DMS 273 treated with DMSO at 0.1 percent for 48 hours (cell line): ENCODE measurements around the gene CEP112.
A peak's percentile ranks its signal among the peaks of the same experiment; 100 is the strongest.
"Not testable (repeated sequence)": the region's sequence is repeated elsewhere in the genome, so short reads cannot be mapped to it uniquely, and the experiment has no call there.

Experiments used
- DNase-seq: peaks from one replicate; lab custom pipeline; 2025; lab: John Stamatoyannopoulos, UW

The CEP112 gene

GRCh38 chr17:65830356-65830755 lies 361.6 kb downstream of the CEP112 start:
- no peak for DNase-seq

- not testable (repeated sequence) for DNase-seq
Observed at GRCh38 chr17:65826577-65826976, 365.4 kb downstream of the CEP112 start.

- no peak for DNase-seq
Observed at GRCh38 chr17:65824901-65825300, 367.0 kb downstream of the CEP112 start.

DNA sequence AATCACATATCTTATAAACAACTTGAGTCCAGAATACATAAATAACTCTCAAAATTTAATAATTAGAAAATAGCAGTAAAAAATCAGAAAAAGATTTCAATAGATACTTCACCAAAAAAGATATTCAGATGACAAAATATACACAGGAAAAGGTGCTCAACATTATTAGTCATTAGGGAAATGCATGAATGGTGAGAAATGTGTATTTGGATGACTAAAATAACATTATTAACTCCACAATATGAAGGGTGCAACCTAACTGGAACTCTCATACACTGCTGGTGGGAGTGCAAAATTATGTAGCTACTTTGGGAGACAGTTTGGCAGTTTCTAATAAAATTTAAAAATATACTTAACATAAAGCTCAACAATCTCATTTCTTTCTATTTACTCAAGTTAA lies 368.2 kb downstream of the CEP112 start:
- no peak for DNase-seq

DNA sequence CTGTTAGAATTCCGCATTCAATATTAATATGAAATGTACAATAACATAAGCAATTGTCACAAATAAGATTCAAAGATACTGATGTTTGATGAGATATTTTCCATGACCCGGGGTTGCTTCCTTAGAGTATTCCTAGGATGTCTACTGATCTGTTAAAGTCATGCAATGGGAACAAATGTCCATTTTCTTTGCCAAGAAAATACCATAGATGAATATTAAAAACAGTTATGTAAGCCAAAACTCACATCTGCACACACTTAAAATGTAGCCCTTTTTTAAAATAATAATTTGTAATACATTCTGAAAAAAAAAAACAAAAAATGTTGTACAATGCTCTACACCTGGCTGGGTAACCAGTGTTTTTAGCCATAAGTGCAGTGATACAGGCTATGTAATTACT lies 371.1 kb downstream of the CEP112 start:
- no peak for DNase-seq

GRCh38 chr17:65820306-65820705 lies 371.6 kb downstream of the CEP112 start:
- DNase-seq = no peak

DNA sequence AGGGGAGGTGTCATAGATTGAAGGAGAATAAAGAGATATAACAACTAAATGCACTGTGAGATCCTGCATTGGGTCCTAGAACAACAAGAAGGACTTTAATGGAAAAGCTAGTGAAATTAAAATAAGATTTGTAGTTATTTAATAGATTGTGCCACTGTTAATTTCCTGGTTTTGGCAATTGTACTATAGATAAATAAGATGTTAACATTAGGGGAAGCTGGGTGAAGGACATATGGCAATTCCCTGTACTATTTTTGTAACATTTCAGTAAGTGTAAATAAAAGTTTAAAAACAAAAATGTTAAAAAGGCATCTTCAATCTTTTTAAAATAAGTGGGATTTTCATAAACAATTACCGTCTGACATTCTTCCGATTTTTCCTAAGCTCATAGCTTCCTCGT lies 372.1 kb downstream of the CEP112 start:
- no peak for DNase-seq

DNA sequence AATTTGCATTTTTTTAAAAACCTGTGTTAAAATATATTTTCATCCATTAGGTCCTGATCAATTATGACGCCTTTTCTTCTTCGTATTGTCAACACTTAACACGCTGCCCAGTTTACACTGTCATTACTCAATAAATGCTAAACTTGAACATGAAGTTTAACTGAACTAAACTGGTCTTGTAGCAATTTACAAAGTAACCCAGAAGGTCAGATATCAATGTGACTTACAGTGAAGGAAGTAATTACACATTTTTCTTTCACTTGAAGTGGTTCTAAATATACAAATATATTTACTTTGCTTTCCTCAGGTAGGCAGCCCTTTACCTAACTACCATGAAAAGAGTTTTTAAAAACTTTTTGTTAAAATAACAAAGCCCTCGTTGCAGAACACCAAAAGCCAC lies 374.0 kb downstream of the CEP112 start:
- no peak for DNase-seq

- DNase-seq = no peak
Observed at GRCh38 chr17:65814418-65814817, 377.5 kb downstream of the CEP112 start.

DNA sequence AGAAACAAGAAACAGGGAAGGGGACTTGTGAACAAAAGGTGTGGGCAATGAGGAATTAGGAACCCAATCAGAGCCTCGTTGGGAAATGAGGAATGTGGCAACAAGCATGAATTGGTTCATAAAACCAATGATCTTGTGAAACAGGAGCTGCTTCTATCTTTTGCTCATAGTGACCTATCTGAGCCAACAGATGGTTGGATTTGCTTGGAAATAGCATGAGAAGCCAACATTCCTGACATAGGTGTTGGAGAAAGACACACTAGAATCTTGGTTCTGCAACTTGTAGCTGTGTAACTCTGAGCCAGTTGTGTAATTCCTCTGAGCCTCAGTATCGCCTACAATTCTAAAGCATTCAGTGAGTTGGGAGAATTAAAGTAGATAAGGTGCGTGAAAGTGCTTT lies 378.6 kb downstream of the CEP112 start:
- DNase-seq = no peak

DNA sequence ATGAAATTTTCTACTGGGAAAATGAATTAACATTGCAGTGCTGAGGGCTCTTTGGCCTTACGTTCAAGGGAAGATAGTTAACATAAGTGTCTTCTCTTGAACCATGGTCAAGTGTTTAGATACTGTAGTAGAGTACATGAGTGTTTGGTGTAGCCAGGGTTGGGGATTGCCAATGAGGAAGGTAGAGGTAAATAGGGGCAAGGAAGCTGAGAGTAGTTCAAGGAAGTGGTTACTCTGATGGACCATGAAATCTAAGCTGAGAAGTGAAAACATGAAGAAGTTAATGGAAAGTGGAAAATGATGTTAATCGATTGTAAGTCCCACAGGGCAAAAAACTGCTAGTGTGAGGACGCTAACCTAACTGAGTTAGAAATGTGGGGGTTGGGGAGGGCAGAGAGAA lies 380.9 kb downstream of the CEP112 start:
- no peak for DNase-seq

GRCh38 chr17:65809366-65809765 lies 382.6 kb downstream of the CEP112 start:
- no peak for DNase-seq

DNA sequence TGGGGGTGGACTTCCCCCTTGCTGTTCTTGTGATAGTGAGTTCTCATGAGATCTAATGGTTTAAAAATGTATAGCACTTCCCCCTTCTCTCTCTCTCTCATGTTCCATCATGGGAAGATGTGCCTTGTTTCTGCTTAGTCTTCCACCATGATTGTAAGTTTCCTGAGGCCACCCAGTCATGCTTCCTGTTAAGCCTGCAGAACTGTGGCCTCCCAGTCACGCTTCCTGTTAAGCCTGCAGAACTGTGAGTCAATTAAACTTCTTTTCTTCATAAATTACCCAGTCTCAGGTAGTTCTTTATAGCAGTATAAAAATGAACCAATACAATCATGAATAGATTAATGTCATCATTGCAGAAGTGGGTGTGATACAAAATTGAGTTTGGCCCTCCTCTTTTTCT lies 383.4 kb downstream of the CEP112 start:
- not testable (repeated sequence) for DNase-seq

DNA sequence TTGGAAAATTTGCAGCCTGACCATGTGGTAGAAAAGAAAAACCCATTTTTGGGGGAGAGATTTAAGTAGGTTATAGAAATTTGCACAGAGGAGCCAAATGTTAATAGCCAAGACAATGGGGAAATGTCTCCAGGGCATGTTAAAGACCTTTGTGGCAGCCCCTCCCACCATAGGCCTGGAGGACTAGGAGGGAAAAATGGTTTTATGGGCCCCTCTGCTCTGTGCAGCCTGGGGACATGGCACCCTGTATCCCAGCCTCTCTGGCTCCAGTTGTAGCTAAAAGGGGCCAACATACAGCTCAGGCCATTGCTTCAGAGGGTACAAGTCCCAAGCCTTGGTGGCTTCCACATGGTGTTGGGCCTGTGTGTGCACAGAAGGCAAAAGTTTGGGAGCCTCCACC lies 384.6 kb downstream of the CEP112 start:
- no peak for DNase-seq

DNA sequence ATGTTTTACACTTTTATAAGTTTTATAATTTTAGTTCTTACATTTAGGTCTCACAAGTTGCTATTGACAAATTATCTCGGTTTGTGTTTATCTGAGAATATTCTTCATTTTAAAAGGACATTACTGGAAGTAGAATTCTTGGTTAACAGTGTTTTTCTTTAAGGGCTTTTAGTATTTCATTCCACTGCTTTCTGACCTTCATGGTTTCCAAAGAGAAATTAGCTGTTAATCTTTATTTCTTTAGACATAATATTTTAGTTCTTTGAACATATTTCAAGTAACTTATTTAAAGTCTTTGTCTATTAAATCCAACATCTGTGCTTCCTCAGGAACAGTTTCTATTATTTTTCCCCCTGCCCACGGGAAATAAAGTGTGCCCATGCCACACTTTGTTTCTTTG lies 390.4 kb downstream of the CEP112 start:
- DNase-seq = no peak

DNA sequence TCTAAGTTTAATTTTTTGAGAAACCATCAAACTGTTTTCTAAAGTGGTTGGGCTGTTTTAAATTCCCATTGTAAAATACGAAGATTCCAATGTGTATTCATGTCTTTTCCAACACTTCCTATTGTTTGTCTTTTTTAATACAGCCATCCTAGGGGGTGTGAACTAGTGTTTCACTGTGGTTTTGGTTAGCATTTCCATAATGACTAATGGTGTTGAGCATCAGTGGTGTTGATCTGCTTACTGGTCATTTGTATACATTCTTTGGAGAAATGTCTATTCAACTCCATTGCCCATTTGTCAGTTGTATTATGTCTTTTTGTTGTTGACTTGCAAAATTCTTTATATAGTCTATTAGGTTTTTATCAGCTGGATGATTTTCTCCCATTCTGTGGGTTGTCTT lies 391.3 kb downstream of the CEP112 start:
- no peak for DNase-seq

DNA sequence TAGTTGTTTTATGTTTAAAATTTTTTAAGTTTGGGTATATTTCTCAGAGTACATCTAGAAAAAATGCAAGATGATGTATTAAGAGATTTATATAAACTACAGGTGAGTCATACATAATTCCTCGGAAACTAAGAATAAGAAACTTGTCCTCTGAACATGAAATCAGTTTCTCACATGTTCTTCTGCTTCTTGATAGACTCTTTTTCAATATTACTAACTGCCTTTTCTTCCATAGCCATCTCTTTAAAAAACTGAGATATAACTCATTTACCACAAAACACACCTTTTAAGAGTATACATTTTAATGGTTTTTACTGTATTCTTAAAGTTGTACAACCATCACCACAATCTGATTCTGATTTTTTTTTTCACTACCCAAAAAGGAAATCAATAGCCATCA lies 392.1 kb downstream of the CEP112 start:
- no peak for DNase-seq

DNA sequence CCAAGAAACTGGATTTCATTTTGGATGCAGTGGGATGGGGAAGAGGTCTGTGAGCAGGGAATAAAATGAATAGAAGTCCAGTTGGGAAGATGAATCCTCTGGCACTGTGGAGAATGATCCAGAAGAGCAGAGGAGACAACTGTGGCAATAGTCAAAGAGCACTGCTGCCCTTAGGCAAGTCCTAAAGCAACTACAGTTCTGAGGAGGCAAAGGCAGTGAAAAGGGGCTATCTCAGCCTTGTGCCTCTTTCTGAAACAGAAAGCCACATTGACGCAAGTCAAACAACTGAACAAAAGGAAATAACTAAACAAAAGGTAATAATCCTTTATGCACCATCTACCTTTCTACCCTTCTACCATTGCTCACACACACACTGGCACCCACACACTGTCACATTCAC lies 392.5 kb downstream of the CEP112 start:
- no peak for DNase-seq

DNA sequence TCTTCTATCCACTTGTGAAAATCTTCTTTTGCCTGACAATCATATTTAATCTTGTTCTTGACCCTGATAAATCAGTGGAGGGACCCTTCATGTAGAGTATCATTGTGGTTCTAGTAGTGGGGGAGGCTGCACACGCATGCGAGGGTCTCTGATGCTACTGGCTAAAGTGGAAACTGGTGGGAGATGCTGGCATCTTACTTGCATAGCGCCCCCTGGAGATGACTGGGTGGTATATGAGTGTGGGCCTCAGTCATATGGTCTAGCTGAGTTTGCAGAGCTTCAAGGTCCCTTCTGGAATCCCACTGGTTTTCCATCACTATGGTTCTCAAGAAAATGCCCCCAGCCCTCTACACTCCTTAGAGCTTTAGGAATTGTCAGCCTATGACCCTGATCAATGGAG lies 394.1 kb downstream of the CEP112 start:
- DNase-seq = no peak

- DNase-seq = no peak
Observed at GRCh38 chr17:65797101-65797500, 394.8 kb downstream of the CEP112 start.

DNA sequence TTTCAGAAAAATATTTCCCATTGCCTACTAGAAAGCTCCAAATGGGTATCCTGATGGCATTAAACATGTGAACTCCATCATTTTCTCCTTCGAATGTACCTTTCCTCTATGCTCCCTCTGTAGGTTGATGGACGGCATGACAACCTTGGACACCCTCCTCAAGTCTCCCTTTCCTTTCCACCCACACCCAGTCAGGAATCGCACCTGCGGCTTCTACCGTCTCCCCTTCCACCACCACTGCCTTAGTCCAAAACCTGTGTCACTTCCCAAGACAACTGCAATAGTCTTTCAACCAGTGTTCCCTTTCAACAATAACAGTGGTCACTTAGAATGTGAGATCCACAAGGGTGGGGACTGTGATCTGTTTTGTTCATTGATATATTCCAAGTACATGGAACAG lies 397.4 kb downstream of the CEP112 start:
- DNase-seq = peak; percentile 5

GRCh38 chr17:65790241-65790640 lies 401.7 kb downstream of the CEP112 start:
- no peak for DNase-seq

- no peak for DNase-seq
Observed at GRCh38 chr17:65787503-65787902, 404.4 kb downstream of the CEP112 start.

DNA sequence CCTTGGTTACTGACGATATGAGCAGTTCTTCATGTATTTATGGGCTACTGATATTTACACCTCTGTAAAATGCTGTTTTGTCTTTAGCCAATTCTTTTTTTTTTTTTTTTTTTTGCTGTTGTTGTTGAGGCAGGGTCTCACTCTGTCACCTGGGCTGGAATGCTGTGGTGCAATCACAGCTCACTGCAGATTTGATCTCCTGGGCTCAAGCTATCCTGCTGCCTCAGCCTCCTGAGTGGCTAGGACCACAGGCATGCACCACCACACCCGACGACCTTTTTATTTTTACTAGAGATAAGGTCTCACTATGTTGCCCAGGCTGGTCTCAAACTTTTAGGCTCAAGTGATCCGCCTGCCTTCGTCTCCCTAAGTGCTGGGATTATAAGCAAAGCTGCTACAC lies 405.5 kb downstream of the CEP112 start:
- DNase-seq = no peak

- DNase-seq = no peak
Observed at GRCh38 chr17:65785109-65785508, 406.8 kb downstream of the CEP112 start.
